A673 (cell line): ENCODE measurements around the gene JAKMIP1. TPM values are rescaled to one million over a fixed set of nuclear protein-coding genes. Genes with fewer than 3 reads are reported as not detected.

Source experiments
- BruUV-seq: library from RNA; stranded (reverse); fragments of 400-500 nt; replicated peaks from 2 replicates; lab custom pipeline; 2021; lab: Mats Ljungman, UMichigan
- CTCF ChIA-PET: fragments of 300-600 bp; sonication (Branson Sonifier 250); formaldehyde crosslinking; loops from one replicate; lab custom pipeline; 2022; ENCODE audit warnings: antibody characterized with exemption; lab: Charles Lee
- POLR2A ChIA-PET: fragments of 300-600 bp; sonication (Branson Sonifier 250); formaldehyde crosslinking; loops from one replicate; lab custom pipeline; 2022; ENCODE audit warnings: antibody characterized with exemption; ENCODE audit not compliant: low non-redundant PET; lab: Charles Lee
- DNase-seq: peaks from one replicate; pipeline ENCODE4 v3.0.0-alpha.2; 2015; ENCODE audit warnings: low spot score
- H3K27ac ChIP-seq: fragments of 200-600 bp; sonication (generic); 2 replicates; pipeline ENCODE4 v1.5.1; 2016; ENCODE audit warnings: mixed run types, low read depth, mild to moderate bottlenecking, mixed read lengths, antibody characterized with exemption, low read length; ENCODE audit not compliant: poor library complexity, severe bottlenecking
- H3K27me3 ChIP-seq: fragments of 200-600 bp; sonication (generic); replicated peaks from 2 replicates; pipeline ENCODE4 v1.6.1; 2017; ENCODE audit warnings: mixed run types, low read depth, mild to moderate bottlenecking, mixed read lengths, antibody characterized with exemption, low read length; ENCODE audit not compliant: insufficient read depth, poor library complexity
- H3K36me3 ChIP-seq: fragments of 200-600 bp; sonication (generic); 2 replicates; pipeline ENCODE4 v1.6.1; 2016; ENCODE audit warnings: mixed run types, mild to moderate bottlenecking, mixed read lengths, antibody characterized with exemption, low read length; ENCODE audit not compliant: insufficient read depth, poor library complexity, severe bottlenecking
- H3K4me1 ChIP-seq: fragments of 200-600 bp; sonication (generic); 2 replicates; pipeline ENCODE4 v1.6.1; 2017; ENCODE audit warnings: mixed run types, mild to moderate bottlenecking, mixed read lengths, antibody characterized with exemption, low read length; ENCODE audit not compliant: insufficient read depth, poor library complexity, severe bottlenecking
- H3K4me3 ChIP-seq: fragments of 200-600 bp; sonication (generic); 2 replicates; pipeline ENCODE4 v1.5.1; 2016; ENCODE audit warnings: low read depth, mixed run types, mild to moderate bottlenecking, mixed read lengths, low read length; ENCODE audit not compliant: poor library complexity, severe bottlenecking
- H3K9me3 ChIP-seq: fragments of 200-600 bp; sonication (generic); 2 replicates; pipeline ENCODE4 v1.6.1; 2016; ENCODE audit warnings: mixed run types, low read depth, mild to moderate bottlenecking, mixed read lengths, antibody characterized with exemption, low read length; ENCODE audit not compliant: poor library complexity, severe bottlenecking
- EZH2 ChIP-seq: fragments of 200-600 bp; sonication (generic); IDR thresholded peaks from 2 replicates; pipeline ENCODE4 v1.6.1; 2017; ENCODE audit warnings: borderline replicate concordance, low read depth, mild to moderate bottlenecking, mixed read lengths, antibody characterized with exemption, low read length; ENCODE audit not compliant: poor library complexity, severe bottlenecking
- intact Hi-C: fragments of 100-400 bp; cut with micrococcal nuclease; formaldehyde crosslinking; loops from one replicate; pipeline ENCODE4 v1.10.0; 2022; ENCODE audit not compliant: unreplicated experiment
- total RNA-seq: library from RNA; stranded (reverse); gene quantifications from 2 replicates; pipeline ENCODE4 v1.2.3, GENCODE V29; 2021
- TF ChIP-seq, protein P1 (sequence below): fragments of 300-800, 200-600 bp; sonication (generic); conservative IDR thresholded peaks from 2 replicates; pipeline ENCODE4 v1.5.1; 2017; ENCODE audit warnings: low read depth, mild to moderate bottlenecking, antibody characterized with exemption, low read length, moderate library complexity, mixed read lengths

JAKMIP1 gene
- total RNA-seq, 1 experiment from 2014 or later = not detected

GRCh38 chr4:6043843-6044242 is 156.5 kb downstream of the JAKMIP1 start:
- Histone ChIP-seq H3K4me1 (no peaks in the 10 kb centered on the region), H3K36me3 (no peaks in the 10 kb centered on the region), H3K27me3 (peaks cover 63% of the 10 kb centered on the region), H3K27ac (no peak overlapping the region), H3K9me3 (no peaks in the 10 kb centered on the region), H3K4me3 (no peak overlapping the region)
- TF ChIP-seq EZH2 = no peak
- TF ChIP-seq, protein P1, sequence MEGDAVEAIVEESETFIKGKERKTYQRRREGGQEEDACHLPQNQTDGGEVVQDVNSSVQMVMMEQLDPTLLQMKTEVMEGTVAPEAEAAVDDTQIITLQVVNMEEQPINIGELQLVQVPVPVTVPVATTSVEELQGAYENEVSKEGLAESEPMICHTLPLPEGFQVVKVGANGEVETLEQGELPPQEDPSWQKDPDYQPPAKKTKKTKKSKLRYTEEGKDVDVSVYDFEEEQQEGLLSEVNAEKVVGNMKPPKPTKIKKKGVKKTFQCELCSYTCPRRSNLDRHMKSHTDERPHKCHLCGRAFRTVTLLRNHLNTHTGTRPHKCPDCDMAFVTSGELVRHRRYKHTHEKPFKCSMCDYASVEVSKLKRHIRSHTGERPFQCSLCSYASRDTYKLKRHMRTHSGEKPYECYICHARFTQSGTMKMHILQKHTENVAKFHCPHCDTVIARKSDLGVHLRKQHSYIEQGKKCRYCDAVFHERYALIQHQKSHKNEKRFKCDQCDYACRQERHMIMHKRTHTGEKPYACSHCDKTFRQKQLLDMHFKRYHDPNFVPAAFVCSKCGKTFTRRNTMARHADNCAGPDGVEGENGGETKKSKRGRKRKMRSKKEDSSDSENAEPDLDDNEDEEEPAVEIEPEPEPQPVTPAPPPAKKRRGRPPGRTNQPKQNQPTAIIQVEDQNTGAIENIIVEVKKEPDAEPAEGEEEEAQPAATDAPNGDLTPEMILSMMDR = no peak
- CTCF ChIA-PET = no interaction called here
- no peak for DNase-seq
- POLR2A ChIA-PET = no interaction called here
- intact Hi-C loops = no loop called here
- no TSS peak for BruUV-seq

GRCh38 chr4:6043188-6043587 is 157.2 kb downstream of the JAKMIP1 start:
- no TSS peak for BruUV-seq
- Histone ChIP-seq H3K4me1 (no peaks in the 10 kb centered on the region), H3K36me3 (no peaks in the 10 kb centered on the region), H3K27ac (no peak overlapping the region), H3K27me3 (peaks cover 67% of the 10 kb centered on the region), H3K4me3 (no peak overlapping the region), H3K9me3 (no peaks in the 10 kb centered on the region)
- ChIA-PET CTCF (no interaction called here), POLR2A (no interaction called here)
- no peak for DNase-seq
- TF ChIP-seq, protein P1 = no peak
- no peak for TF ChIP-seq EZH2
- intact Hi-C loops = no loop called here

DNA sequence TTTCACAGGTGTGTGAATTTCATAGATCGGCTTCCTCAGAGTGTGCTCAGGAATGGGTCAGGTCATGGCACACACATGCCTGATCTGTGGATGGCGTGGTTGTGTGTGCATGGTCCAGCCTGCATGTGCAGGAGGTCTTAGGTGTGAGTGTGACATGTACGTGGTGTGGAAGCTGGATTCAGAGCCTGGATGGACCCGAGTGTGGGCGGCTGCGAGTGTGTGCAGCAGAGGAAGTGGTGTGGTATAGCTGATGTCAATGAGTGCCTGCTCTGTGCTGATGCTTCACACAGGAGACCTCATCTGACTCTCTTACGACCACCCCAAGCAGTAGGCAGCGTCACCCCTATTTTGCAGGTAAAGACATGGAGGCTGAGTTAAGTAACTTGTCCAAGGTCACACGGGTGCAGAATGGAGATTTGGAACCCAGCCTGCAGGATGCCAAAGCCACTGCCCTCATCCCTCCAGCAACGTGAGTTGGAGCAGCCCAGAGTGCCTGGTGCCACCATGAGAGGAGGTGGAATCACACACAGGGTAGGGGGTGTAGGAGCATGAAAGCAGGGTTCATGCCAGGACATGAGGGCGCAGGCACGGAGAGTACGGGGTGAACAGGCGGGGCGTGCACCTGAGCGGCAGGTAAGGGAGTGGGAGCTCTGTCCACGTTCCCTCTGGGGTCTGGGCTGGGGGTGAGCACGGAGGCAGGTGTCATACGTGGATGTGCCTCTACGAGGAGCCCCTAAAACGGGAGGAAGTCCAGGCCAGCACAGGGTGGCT is 157.9 kb downstream of the JAKMIP1 start:
- Histone ChIP-seq H3K9me3 (no peaks in the 10 kb centered on the region), H3K27ac (no peak overlapping the region), H3K4me1 (no peaks in the 10 kb centered on the region), H3K4me3 (no peak overlapping the region), H3K27me3 (peaks cover 60% of the 10 kb centered on the region), H3K36me3 (no peaks in the 10 kb centered on the region)
- TF ChIP-seq, protein P1 = no peak
- TF ChIP-seq EZH2 = no peak
- DNase-seq = no peak
- intact Hi-C loops = no loop called here
- ChIA-PET CTCF (no interaction called here), POLR2A (no interaction called here)
- no TSS peak for BruUV-seq
